GM12864 (cell line): ENCODE results near the gene ZBTB8A.
"Not testable (repeated sequence)": the region's sequence is repeated elsewhere in the genome, so short reads cannot be mapped to it uniquely, and the experiment has no call there.

ENCODE experiments used
- DNase-seq: peaks from one replicate; pipeline ENCODE4 v3.0.0-alpha.2; 2011; ENCODE audit warnings: low read depth
- H3K4me3 ChIP-seq: 2 replicates; pipeline ENCODE4 v1.5.1; 2011; ENCODE audit warnings: mild to moderate bottlenecking, low read depth, low read length, control low read depth
- TF ChIP-seq, protein P1 (sequence below): IDR thresholded peaks from 2 replicates; pipeline ENCODE4 v1.5.1; 2011; ENCODE audit warnings: low read depth, mild to moderate bottlenecking, moderate library complexity, low read length, control low read depth, inconsistent platforms; ENCODE audit errors: missing control alignments

The ZBTB8A gene

DNA sequence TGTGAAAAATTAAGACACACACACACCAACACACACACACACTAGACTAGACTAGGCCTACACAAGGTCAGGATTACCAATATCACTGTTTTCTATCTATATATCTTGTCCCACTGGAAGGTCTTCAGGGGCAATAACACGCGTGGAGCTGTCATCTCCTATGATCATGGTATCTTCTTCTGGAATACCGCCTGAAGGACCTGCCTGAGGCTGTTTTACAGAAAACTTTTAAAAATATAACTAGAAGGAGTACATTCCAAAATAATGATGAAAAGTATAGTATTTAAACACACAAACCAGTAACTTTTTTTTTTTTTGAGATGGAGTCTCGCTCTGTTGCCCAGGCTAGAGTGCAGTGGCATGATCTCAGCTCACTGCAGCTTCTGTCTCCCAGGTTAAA lies 20.3 kb upstream of the ZBTB8A start:
- no peak for DNase-seq
- no peak overlapping the region for H3K4me3 ChIP-seq
- TF ChIP-seq, protein P1, sequence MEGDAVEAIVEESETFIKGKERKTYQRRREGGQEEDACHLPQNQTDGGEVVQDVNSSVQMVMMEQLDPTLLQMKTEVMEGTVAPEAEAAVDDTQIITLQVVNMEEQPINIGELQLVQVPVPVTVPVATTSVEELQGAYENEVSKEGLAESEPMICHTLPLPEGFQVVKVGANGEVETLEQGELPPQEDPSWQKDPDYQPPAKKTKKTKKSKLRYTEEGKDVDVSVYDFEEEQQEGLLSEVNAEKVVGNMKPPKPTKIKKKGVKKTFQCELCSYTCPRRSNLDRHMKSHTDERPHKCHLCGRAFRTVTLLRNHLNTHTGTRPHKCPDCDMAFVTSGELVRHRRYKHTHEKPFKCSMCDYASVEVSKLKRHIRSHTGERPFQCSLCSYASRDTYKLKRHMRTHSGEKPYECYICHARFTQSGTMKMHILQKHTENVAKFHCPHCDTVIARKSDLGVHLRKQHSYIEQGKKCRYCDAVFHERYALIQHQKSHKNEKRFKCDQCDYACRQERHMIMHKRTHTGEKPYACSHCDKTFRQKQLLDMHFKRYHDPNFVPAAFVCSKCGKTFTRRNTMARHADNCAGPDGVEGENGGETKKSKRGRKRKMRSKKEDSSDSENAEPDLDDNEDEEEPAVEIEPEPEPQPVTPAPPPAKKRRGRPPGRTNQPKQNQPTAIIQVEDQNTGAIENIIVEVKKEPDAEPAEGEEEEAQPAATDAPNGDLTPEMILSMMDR = no peak

DNA sequence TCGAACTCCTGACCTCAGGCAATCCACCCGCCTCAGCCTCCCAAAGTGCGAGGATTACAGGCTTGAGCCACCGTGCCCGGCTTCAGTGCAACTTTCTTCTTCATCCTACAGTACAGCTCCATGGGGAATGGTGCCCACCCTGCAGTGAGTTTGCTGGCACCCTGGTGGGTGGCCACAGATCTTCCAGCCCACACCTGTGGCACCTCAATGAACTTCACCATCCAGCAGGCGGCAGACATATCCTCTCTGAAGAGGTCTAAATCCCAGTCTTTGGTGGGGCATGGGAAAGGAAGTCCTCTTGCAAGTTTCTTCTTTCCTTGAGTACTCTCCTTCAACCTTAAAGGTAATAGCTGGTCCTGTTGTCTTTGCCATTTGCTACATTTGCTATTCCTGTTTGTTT lies 18.1 kb upstream of the ZBTB8A start:
- TF ChIP-seq, protein P1 = peak; percentile 16
- peak overlapping the region; percentile 49 for H3K4me3 ChIP-seq
- DNase-seq = no peak

DNA sequence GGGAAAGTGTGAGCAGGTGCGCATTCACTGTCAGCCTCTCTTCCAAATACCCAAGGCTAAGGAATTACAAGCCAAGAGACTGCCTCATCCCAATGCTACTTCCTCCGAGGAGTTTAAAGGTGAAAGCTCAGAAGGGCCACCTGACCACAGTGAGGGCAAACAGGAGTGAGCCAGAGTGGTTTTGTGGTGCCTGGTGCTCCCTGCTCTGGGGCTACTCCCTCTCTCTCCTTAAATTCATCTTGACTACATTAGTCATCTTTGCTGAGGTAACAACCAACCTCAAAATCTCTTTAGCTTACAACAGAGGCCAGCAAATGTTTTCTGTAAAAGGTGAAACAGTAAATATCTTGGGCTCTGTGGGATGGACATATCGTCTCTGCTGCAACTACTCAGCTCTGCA lies 14.2 kb upstream of the ZBTB8A start:
- no peak for DNase-seq
- H3K4me3 ChIP-seq = no peak overlapping the region
- TF ChIP-seq, protein P1 = no peak

DNA sequence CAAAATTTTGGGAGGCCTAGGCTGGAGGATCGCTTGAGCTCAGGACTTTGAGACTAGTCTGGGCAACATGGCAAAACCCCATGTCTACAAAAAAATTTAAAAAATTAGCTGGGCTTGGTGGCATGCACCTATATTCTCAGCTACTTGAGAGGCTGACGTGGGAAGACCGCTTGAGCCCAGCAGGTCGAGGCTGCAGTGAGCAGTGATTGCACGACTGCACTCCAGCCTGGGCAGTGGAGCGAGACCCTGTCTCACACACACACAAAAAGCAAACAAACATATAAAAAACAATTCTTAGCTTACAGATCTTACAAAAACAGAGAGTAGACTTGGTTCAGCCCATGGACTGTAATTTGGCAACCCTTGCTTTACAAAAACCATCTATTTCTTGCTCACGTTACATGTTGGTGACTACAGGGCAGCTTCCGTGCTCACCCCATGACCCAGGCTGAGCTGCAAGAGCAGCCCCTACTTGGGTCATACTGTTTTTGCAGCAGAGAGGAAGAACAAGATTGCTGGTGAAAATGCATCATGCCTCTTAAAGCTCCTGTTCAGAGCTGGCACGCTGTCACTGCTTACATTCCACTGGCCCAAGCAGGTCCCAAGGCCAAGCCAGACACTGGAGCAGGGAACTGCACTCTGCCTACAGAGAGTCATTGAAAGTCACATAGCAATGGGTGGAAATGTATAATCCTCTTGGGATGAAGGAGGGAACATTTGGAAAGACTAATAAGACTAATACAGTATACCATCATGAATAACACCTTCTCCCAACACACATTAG lies 13.4 kb upstream of the ZBTB8A start:
- no peak overlapping the region for H3K4me3 ChIP-seq
- TF ChIP-seq, protein P1 = no peak
- no peak for DNase-seq

DNA sequence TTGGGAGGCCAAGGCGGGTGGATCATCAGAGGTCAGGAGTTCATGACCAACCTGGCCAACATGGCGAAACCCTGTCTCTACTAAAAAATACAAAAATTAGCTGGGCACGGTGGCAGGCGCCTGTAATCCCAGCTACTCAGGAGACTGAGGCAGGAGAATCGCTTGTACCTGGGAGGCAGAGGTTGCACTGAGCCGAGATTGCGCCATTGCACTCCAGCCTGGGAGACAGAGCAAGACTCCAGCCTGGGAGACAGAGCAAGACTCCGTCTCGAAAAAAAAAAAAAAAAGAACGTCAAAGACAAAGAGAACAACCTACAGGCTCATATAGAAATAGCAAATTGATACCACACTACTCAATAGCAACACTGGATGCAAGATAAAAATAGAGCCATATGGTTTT lies 10.7 kb upstream of the ZBTB8A start:
- not testable (repeated sequence) for H3K4me3 ChIP-seq, DNase-seq

DNA sequence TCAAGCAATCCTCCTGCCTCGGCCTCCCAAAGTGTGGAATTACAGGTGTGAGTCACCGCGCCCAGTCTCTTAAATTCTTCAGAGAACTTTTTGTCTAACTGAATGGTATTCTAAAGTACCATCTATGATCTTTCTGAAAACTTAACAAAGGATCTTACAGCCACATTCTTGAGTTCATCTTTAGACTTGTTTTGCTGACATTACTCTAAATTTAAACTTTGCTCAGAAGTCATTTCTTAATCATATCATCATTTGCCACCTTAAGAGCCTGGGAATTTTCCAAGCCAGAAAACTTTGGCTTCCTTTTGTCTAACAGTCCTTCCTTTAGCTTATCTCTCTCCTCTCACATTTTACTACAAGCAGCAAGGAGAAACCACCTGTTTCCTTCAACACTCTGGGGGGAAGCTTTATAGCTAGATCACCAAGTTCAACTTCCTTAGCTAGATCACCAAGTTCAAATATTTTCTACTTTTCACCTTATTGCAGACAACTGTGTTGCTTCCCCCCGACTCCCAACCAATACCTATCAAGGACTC lies 5.4 kb upstream of the ZBTB8A start:
- no peak overlapping the region for H3K4me3 ChIP-seq
- no peak for DNase-seq
- TF ChIP-seq, protein P1 = no peak

DNA sequence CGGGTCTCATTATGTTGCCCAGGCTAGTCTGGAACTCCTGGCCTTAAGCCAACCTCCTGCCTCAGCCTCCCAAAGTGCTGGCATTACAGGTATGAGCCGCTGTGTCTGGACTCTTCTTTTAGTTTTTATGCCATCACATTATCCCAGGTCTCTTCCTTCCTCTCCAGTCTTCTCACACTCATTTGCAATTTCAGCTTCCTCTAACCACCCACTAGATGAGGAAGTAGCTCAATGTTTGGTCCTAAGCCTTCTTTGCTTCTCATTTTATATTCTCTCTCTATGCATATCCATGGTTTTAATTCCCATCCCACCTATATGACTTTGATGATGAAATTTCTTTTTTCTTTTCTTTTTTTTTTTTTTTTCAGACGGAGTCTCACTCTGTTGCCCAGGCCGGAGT lies 3.1 kb upstream of the ZBTB8A start:
- no peak overlapping the region for H3K4me3 ChIP-seq
- DNase-seq = no peak
- TF ChIP-seq, protein P1 = no peak
